HUES6 (cell line): ENCODE measurements around the gene COL6A2.
"Not testable (repeated sequence)": the region's sequence is repeated elsewhere in the genome, so short reads cannot be mapped to it uniquely, and the experiment has no call there.

Source experiments
- H3K27ac ChIP-seq: 2 replicates; pipeline ENCODE4 v1.7.0; 2013; ENCODE audit warnings: low read depth, mild to moderate bottlenecking, low read length, inconsistent platforms
- H3K27me3 ChIP-seq: 2 replicates; pipeline ENCODE4 v1.6.1; 2013; ENCODE audit warnings: low read length; ENCODE audit not compliant: control insufficient read depth, insufficient read depth
- H3K36me3 ChIP-seq: 2 replicates; pipeline ENCODE4 v1.6.1; 2013; ENCODE audit warnings: low read length; ENCODE audit not compliant: control insufficient read depth, insufficient read depth
- H3K4me1 ChIP-seq: 2 replicates; pipeline ENCODE4 v1.6.1; 2013; ENCODE audit warnings: low read length; ENCODE audit not compliant: control insufficient read depth, insufficient read depth
- H3K4me3 ChIP-seq: 2 replicates; pipeline ENCODE4 v1.5.1; 2013; ENCODE audit warnings: low read depth, low read length
- H3K9ac ChIP-seq: one replicate; pipeline ENCODE4 v1.6.1; 2013; ENCODE audit warnings: mild to moderate bottlenecking, low read length
- H3K9me3 ChIP-seq: 2 replicates; pipeline ENCODE4 v1.6.1; 2013; ENCODE audit warnings: low read depth, low read length; ENCODE audit not compliant: control insufficient read depth, insufficient read depth

Gene COL6A2

GRCh38 chr21:46069166-46069565, 28.7 kb upstream of the COL6A2 start:
- no peaks in the 10 kb centered on the region for H3K27me3 ChIP-seq
- H3K9ac ChIP-seq = no peak overlapping the region
- H3K4me3 ChIP-seq = no peak overlapping the region
- H3K9me3 ChIP-seq = peaks cover 10% of the 10 kb centered on the region; the same call in 1 of the 2 replicates
- no peaks in the 10 kb centered on the region for H3K36me3 ChIP-seq
- H3K4me1 ChIP-seq = peaks cover 22% of the 10 kb centered on the region; the same call in 1 of the 2 replicates
- H3K27ac ChIP-seq = no peak overlapping the region

GRCh38 chr21:46069719-46070279, 28.1 kb upstream of the COL6A2 start:
- H3K9ac ChIP-seq = no peak overlapping the region

GRCh38 chr21:46071082-46071481, 26.8 kb upstream of the COL6A2 start:
- Histone ChIP-seq H3K36me3 (no peaks in the 10 kb centered on the region), H3K4me1 (peaks cover 13% of the 10 kb centered on the region; the same call in 1 of the 2 replicates), H3K9me3 (peaks cover 10% of the 10 kb centered on the region; the same call in 1 of the 2 replicates), H3K27me3 (no peaks in the 10 kb centered on the region), H3K27ac (no peak overlapping the region), H3K4me3 (no peak overlapping the region), H3K9ac (no peak overlapping the region)

More at GRCh38 chr21:46069719-46070279, 28.1 kb upstream of the COL6A2 start:
- H3K4me1 ChIP-seq = peaks cover 22% of the 10 kb centered on the region; the same call in 1 of the 2 replicates
- H3K27me3 ChIP-seq = no peaks in the 10 kb centered on the region
- no peaks in the 10 kb centered on the region for H3K36me3 ChIP-seq
- H3K27ac ChIP-seq = no peak overlapping the region
- peaks cover 10% of the 10 kb centered on the region; the same call in 1 of the 2 replicates for H3K9me3 ChIP-seq
- no peak overlapping the region for H3K4me3 ChIP-seq

- not testable (repeated sequence) for H3K36me3 ChIP-seq, H3K9ac ChIP-seq, H3K4me1 ChIP-seq, H3K4me3 ChIP-seq, H3K27ac ChIP-seq, H3K9me3 ChIP-seq, H3K27me3 ChIP-seq
Observed at GRCh38 chr21:46076724-46077123, 21.2 kb upstream of the COL6A2 start.

- no peaks in the 10 kb centered on the region for H3K27me3 ChIP-seq
Observed at GRCh38 chr21:46077674-46078101, 20.2 kb upstream of the COL6A2 start.

GRCh38 chr21:46078322-46078977, 19.5 kb upstream of the COL6A2 start:
- no peaks in the 10 kb centered on the region for H3K9me3 ChIP-seq
- H3K4me3 ChIP-seq = no peak overlapping the region
- no peak overlapping the region for H3K27ac ChIP-seq
- no peak overlapping the region for H3K9ac ChIP-seq
- H3K4me1 ChIP-seq = no peaks in the 10 kb centered on the region; the same call in 1 of the 2 replicates
- H3K27me3 ChIP-seq = no peaks in the 10 kb centered on the region
- H3K36me3 ChIP-seq = no peaks in the 10 kb centered on the region

More at GRCh38 chr21:46077674-46078101, 20.2 kb upstream of the COL6A2 start:
- no peak overlapping the region for H3K4me3 ChIP-seq
- H3K36me3 ChIP-seq = no peaks in the 10 kb centered on the region
- H3K9me3 ChIP-seq = no peaks in the 10 kb centered on the region
- no peaks in the 10 kb centered on the region; the same call in 1 of the 2 replicates for H3K4me1 ChIP-seq
- H3K27ac ChIP-seq = no peak overlapping the region
- H3K9ac ChIP-seq = no peak overlapping the region

GRCh38 chr21:46078978-46079351, 18.9 kb upstream of the COL6A2 start:
- Histone ChIP-seq H3K4me3 (no peak overlapping the region), H3K4me1 (no peaks in the 10 kb centered on the region; the same call in 1 of the 2 replicates), H3K9me3 (no peaks in the 10 kb centered on the region), H3K27ac (no peak overlapping the region), H3K9ac (no peak overlapping the region), H3K36me3 (no peaks in the 10 kb centered on the region), H3K27me3 (no peaks in the 10 kb centered on the region)

GRCh38 chr21:46079352-46080170, 18.4 kb upstream of the COL6A2 start:
- Histone ChIP-seq H3K36me3 (no peaks in the 10 kb centered on the region), H3K9me3 (no peaks in the 10 kb centered on the region), H3K4me3 (no peak overlapping the region), H3K27ac (no peak overlapping the region), H3K27me3 (no peaks in the 10 kb centered on the region), H3K4me1 (no peaks in the 10 kb centered on the region; the same call in 1 of the 2 replicates), H3K9ac (no peak overlapping the region)

GRCh38 chr21:46080171-46081021, 17.5 kb upstream of the COL6A2 start:
- Histone ChIP-seq H3K4me1 (no peaks in the 10 kb centered on the region; the same call in 1 of the 2 replicates), H3K4me3 (no peak overlapping the region), H3K27me3 (no peaks in the 10 kb centered on the region), H3K27ac (no peak overlapping the region), H3K9me3 (no peaks in the 10 kb centered on the region), H3K36me3 (no peaks in the 10 kb centered on the region), H3K9ac (no peak overlapping the region)

GRCh38 chr21:46081022-46081861, 16.7 kb upstream of the COL6A2 start:
- H3K4me1 ChIP-seq = no peaks in the 10 kb centered on the region; the same call in 1 of the 2 replicates
- H3K27ac ChIP-seq = no peak overlapping the region
- no peak overlapping the region for H3K4me3 ChIP-seq
- no peaks in the 10 kb centered on the region for H3K9me3 ChIP-seq
- H3K36me3 ChIP-seq = no peaks in the 10 kb centered on the region
- no peaks in the 10 kb centered on the region for H3K27me3 ChIP-seq
- no peak overlapping the region for H3K9ac ChIP-seq
